Coronary artery (tissue), 2 donors: ENCODE results near the gene DNM2.
"Not testable (repeated sequence)": the region's sequence is repeated elsewhere in the genome, so short reads cannot be mapped to it uniquely, and the experiment has no call there.

Experiments used
- DNase-seq: peaks from one replicate; pipeline ENCODE4 v3.0.0-alpha.2; 2017; ENCODE audit warnings: low spot score
- H3K27ac ChIP-seq, 2 donors: fragments of 200-600 bp; sonication (generic); one replicate each; pipeline ENCODE4 v1.5.1; 2016 to 2019
- H3K4me3 ChIP-seq: fragments of 200-600 bp; sonication (generic); 2 replicates; pipeline ENCODE4 v1.5.1; 2016; ENCODE audit warnings: mild to moderate bottlenecking, moderate library complexity
- TF ChIP-seq, protein P1 (sequence below): fragments of 200-600 bp; sonication (generic); IDR thresholded peaks from one replicate; pipeline ENCODE4 v1.5.1; 2019; ENCODE audit warnings: antibody characterized with exemption

DNM2 gene

DNA sequence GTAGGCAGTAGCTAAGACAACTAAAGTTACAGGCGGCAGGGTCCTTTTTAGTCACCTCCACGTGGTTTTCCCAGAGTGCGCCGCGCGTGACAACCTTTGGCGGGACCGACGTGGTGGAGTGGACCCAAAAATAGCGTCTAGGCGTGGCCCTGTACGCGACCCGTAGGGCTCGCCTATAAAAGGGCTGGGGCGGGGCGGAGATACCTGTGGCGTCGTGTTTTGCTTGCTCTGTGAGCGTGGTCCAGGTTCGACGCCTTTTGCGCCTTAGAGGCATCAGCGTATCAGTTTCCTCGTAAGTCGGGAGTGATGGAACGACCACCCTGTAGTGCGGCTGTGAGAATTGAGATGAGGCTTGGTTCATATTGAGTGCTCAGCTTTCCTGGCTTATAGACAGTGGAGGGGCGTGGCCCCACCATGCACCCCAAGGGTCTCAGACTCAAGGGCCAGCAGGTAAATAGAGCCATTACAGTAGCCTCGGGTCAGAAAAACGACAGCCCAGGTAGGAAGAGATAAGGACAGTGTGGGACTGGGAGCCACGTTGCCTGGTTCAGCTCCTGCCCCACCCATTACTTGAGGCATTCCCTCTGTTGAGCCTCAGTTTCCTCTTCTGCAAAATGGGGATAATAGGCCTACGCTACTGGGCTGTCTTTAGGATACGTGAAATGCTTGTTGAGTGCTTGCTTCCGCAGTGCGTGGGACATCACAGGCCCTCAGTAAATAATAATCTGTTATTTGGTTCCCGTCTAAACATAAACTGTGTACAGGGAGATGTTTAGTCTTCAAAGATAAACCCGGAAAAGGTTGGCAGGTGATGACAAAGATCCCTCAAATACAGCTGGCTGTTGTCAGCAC, 118.8 kb downstream of the DNM2 start:
- TF ChIP-seq, protein P1, sequence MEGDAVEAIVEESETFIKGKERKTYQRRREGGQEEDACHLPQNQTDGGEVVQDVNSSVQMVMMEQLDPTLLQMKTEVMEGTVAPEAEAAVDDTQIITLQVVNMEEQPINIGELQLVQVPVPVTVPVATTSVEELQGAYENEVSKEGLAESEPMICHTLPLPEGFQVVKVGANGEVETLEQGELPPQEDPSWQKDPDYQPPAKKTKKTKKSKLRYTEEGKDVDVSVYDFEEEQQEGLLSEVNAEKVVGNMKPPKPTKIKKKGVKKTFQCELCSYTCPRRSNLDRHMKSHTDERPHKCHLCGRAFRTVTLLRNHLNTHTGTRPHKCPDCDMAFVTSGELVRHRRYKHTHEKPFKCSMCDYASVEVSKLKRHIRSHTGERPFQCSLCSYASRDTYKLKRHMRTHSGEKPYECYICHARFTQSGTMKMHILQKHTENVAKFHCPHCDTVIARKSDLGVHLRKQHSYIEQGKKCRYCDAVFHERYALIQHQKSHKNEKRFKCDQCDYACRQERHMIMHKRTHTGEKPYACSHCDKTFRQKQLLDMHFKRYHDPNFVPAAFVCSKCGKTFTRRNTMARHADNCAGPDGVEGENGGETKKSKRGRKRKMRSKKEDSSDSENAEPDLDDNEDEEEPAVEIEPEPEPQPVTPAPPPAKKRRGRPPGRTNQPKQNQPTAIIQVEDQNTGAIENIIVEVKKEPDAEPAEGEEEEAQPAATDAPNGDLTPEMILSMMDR: no peak
- Histone ChIP-seq H3K27ac (peak overlapping the region; percentile 96 to 100), H3K4me3 (peak overlapping the region; percentile 92)
- DNase-seq: peak; percentile 89

DNA sequence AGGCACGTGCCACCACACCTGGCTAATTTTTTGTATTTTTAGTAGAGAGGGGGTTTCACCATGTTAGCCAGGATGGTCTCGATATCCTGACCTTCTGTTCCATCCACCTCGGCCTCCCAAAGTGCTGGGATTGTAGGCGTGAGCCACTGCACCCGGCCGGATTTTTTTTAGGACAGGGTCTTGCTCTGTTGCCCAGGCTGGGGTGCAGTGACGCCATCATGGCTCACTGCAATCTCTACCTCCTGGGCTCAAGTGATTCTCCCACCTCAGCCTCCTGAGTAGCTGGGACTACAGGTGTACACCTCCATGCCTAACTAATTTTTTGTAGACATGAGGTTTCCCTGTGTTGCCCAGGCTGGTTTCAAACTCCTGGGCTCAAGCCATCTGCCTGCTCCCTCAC, 119.8 kb downstream of the DNM2 start:
- H3K4me3 ChIP-seq, H3K27ac ChIP-seq, DNase-seq: not testable (repeated sequence)

DNA sequence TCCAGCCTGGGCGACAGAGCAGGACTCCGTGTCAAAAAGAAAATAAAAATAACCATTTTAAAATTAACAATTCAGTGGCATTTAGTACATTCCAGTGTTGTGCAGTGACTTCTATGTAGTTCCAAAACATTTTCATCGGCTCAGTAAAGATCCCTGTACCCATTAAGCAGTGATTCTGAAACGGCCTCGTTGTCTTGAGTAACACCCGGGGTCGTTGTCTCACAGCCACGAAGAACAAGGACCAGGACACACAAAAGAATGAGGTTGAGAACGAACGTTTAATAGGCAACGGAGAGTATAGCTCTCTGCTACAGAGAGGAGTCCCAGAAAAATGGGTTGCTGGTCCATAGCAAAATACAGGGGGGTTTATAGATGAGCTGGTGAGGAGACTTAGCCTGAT, 120.5 kb downstream of the DNM2 start:
- H3K27ac ChIP-seq: no peak overlapping the region
- TF ChIP-seq, protein P1: no peak
- no peak for DNase-seq
- no peak overlapping the region for H3K4me3 ChIP-seq

DNA sequence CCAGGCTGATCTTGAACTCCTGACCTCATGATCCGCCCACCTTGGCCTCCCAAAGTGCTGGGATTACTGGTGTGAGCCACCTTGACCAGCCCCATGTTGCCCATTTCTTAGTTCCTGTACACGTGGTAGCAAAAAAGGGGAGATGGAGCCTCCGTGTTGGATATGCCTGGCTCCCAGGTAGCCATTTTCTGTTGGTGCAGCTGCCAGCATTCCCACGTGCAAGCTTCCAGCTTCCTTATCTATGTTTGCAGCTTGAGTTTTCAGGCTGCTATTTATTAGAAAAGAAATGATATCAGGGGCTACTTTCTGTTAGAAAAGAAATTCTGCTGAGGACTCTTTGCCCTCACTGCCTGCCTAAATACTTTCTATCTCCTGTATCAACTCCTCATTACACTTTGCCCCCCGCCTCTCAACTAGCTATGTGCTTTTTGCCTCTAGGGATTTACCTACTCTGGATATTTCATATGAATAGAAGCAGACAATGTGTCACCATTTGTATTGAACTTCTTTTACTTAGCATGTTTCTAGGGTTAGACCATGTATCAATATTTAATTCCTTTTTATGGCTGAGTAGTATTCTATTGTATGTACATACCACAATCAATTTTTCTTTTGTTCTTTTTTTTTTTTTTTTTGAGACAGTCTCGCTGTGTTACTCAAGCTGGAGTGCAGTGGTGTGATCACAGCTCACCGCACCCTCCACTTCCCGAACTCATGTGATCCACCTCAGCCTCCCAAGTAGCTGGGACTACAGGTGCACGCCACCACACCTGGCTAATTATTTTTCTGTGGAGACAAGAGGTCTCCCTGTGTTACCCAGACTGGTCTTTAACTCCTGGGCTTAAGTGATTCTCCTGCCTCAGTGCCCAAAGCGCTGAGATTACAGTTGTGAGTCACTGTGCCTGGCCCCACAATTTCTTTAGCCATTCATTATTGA, 121.5 kb downstream of the DNM2 start:
- TF ChIP-seq, protein P1: no peak
- Histone ChIP-seq H3K4me3 (no peak overlapping the region), H3K27ac (no peak overlapping the region)
- DNase-seq: no peak

DNA sequence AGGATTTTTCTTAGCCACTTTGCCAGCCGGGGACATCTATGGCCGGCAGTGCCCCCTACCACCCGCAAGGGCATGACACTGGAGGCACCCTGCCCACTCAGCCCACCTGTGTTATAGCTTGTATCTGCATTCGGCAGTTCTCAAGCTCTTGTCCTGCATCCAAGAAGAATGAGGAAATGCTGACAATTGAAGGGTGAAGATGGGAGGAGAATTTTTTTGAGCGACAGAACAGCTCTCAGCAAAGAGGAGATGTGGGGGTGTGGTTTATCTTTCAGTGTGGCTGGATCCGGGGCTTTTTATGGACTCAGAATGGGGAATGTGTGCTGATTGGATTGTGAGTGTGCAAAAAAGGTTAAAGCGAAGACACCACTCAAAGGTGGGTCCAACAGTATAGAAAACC, 124.9 kb downstream of the DNM2 start:
- no peak for DNase-seq
- Histone ChIP-seq H3K27ac (no peak overlapping the region), H3K4me3 (no peak overlapping the region)
- TF ChIP-seq, protein P1: no peak

DNA sequence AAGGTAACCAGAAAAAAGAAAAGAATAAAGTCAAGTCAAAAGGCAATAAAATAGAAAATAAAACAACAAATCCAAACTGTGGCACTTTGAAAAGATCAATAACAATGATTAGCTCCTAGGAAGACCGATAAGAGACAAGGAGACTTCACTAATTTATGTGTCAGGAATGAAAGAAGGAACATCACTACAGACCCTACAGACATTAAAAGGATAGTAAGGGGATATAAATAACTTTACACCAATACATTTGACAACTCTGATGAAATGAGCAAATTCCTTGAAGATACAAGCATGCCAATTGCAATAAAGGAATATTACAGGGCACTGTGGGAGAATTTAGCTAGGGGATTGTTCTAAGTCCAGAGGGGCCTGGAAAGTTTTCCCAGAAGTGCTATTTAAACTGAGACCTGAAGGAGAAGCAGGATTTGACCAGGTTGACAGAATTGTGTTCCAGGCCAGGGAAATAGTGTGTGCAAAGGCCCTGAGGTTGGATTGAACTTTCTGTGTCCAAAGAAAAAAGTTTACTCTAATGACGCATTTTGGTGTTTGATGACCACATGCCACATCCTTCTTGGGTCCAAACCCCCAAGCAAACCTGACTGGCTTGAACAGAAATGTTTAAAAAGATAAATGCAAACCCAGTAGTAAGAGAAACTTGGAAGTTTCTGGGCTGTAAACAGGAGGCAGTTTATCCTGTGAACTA, 128.8 kb downstream of the DNM2 start:
- Histone ChIP-seq H3K4me3 (no peak overlapping the region), H3K27ac (no peak overlapping the region)
- TF ChIP-seq, protein P1: no peak
- DNase-seq: no peak
